Neural progenitor cell (in vitro differentiated cells): ENCODE results near the gene NUDT22. TPM values are rescaled to one million over a fixed set of nuclear protein-coding genes. Genes with fewer than 3 reads are reported as not detected.

Experiments used
- DNase-seq: peaks from one replicate; pipeline ENCODE4 v3.0.0-alpha.2; 2016; ENCODE audit warnings: low spot score
- H2AFZ ChIP-seq: fragments of 200-600 bp; sonication (generic); replicated peaks from 2 replicates; pipeline ENCODE4 v1.6.1; 2016; ENCODE audit warnings: antibody characterized with exemption
- H3F3A ChIP-seq: fragments of 200-600 bp; sonication (generic); 2 replicates; pipeline ENCODE4 v1.6.1; 2016; ENCODE audit warnings: antibody characterized with exemption, low read depth
- H3K27ac ChIP-seq: fragments of 200-600 bp; sonication (generic); 2 replicates; pipeline ENCODE4 v1.5.1; 2016; ENCODE audit warnings: mild to moderate bottlenecking
- H3K27me3 ChIP-seq: fragments of 200-600 bp; sonication (generic); 2 replicates; pipeline ENCODE4 v1.6.1; 2016; ENCODE audit warnings: mild to moderate bottlenecking, moderate library complexity
- H3K36me3 ChIP-seq: fragments of 200-600 bp; sonication (generic); 2 replicates; pipeline ENCODE4 v1.5.1; 2016
- H3K4me1 ChIP-seq: fragments of 200-600 bp; sonication (generic); 2 replicates; pipeline ENCODE4 v1.6.1; 2016; ENCODE audit warnings: mixed run types
- H3K4me2 ChIP-seq: fragments of 200-600 bp; sonication (generic); 2 replicates; pipeline ENCODE4 v1.6.1; 2016
- H3K4me3 ChIP-seq: fragments of 200-600 bp; sonication (generic); 2 replicates; pipeline ENCODE4 v1.5.1; 2016
- H3K79me2 ChIP-seq: fragments of 200-600 bp; sonication (generic); 2 replicates; pipeline ENCODE4 v1.6.1; 2016; ENCODE audit warnings: low read depth
- H3K9ac ChIP-seq: fragments of 200-600 bp; sonication (generic); 2 replicates; pipeline ENCODE4 v1.6.1; 2016
- H3K9me3 ChIP-seq: fragments of 200-600 bp; sonication (generic); 2 replicates; pipeline ENCODE4 v1.5.1; 2016; ENCODE audit warnings: low read depth
- H4K20me1 ChIP-seq: fragments of 200-600 bp; sonication (generic); 2 replicates; pipeline ENCODE4 v1.6.1; 2016; ENCODE audit warnings: low read depth
- H3K27ac Mint-ChIP-seq: 3 replicates; pipeline ENCODE4 v1.8.0; 2021; ENCODE audit warnings: mixed read lengths
- H3K27me3 Mint-ChIP-seq: 2 replicates; pipeline ENCODE4 v1.8.0; 2022; ENCODE audit warnings: low read depth, mild to moderate bottlenecking, inconsistent platforms, moderate library complexity, mixed read lengths; ENCODE audit not compliant: insufficient read depth
- H3K36me3 Mint-ChIP-seq: 3 replicates; pipeline ENCODE4 v1.8.0; 2021; ENCODE audit warnings: mixed read lengths
- H3K4me1 Mint-ChIP-seq: 3 replicates; pipeline ENCODE4 v1.8.0; 2021; ENCODE audit warnings: mixed read lengths
- H3K4me3 Mint-ChIP-seq: 3 replicates; pipeline ENCODE4 v1.8.0; 2021; ENCODE audit warnings: mild to moderate bottlenecking, moderate library complexity, mixed read lengths
- H3K9me3 Mint-ChIP-seq: 3 replicates; pipeline ENCODE4 v1.8.0; 2020; ENCODE audit warnings: mixed read lengths
- EZH2 ChIP-seq: fragments of 200-600 bp; sonication (generic); IDR thresholded peaks from 2 replicates; pipeline ENCODE4 v1.6.1; 2017; ENCODE audit warnings: antibody characterized with exemption, mild to moderate bottlenecking, moderate library complexity
- EZH2phosphoT487 ChIP-seq: fragments of 200-600 bp; sonication (generic); IDR thresholded peaks from 2 replicates; pipeline ENCODE4 v1.6.1; 2017; ENCODE audit warnings: antibody characterized with exemption
- total RNA-seq: library from RNA; depleted of rRNA; stranded (reverse); fragments of >200 nt; gene quantifications from 2 replicates; pipeline ENCODE4 v1.2.3, GENCODE V29; 2015; ENCODE audit warnings: low replicate concordance
- TF ChIP-seq, protein P1 (sequence below): fragments of 200-600 bp; sonication (generic); IDR thresholded peaks from 2 replicates; pipeline ENCODE4 v1.5.1; 2017; ENCODE audit warnings: antibody characterized with exemption, mild to moderate bottlenecking

Gene NUDT22
- total RNA-seq, 1 donor from 2014 or later = 23.5 TPM

DNA sequence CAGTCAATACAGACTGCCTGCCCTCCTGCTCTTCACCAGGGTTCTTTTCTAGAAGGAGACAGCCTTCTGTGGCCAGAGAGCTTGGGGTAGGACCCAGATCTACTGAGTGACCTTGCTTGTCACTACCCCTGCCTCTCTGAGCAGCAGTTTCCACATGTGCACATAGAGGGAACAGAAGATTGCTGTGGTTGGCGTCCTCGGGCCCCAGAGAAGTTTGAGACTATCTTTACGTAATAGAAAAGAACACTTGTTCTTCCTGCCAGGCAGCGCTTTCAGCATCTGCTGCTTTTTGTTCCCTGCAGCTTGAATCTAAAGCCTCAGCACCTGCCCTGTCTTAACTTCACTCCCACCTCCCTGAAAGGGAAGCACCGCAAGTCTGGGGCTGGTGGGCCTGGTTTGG lies 12.9 kb downstream of the NUDT22 start:
- no peak overlapping the region for H3K4me2 ChIP-seq
- peaks cover 34% of the 10 kb centered on the region for H3F3A ChIP-seq
- peak overlapping the region; percentile 53 for H3K4me3 Mint-ChIP-seq
- peaks cover 13% of the 10 kb centered on the region for H4K20me1 ChIP-seq
- no peak overlapping the region for H3K9ac ChIP-seq
- H3K4me1 ChIP-seq = peaks cover 4% of the 10 kb centered on the region
- no peak overlapping the region for H3K4me3 ChIP-seq
- H3K27ac ChIP-seq = no peak overlapping the region
- H3K36me3 Mint-ChIP-seq = peaks cover 2% of the 10 kb centered on the region
- H3K9me3 ChIP-seq = no peaks in the 10 kb centered on the region
- H3K79me2 ChIP-seq = peaks cover 11% of the 10 kb centered on the region
- H3K27me3 Mint-ChIP-seq = peaks cover 14% of the 10 kb centered on the region
- no peak overlapping the region for H2AFZ ChIP-seq
- DNase-seq = no peak
- no peaks in the 10 kb centered on the region for H3K9me3 Mint-ChIP-seq
- no peak overlapping the region for H3K27ac Mint-ChIP-seq
- H3K27me3 ChIP-seq = peaks cover 14% of the 10 kb centered on the region
- H3K4me1 Mint-ChIP-seq = peaks cover 27% of the 10 kb centered on the region
- no peaks in the 10 kb centered on the region for H3K36me3 ChIP-seq
- TF ChIP-seq EZH2phosphoT487 (no peak), EZH2 (no peak)
- TF ChIP-seq, protein P1, sequence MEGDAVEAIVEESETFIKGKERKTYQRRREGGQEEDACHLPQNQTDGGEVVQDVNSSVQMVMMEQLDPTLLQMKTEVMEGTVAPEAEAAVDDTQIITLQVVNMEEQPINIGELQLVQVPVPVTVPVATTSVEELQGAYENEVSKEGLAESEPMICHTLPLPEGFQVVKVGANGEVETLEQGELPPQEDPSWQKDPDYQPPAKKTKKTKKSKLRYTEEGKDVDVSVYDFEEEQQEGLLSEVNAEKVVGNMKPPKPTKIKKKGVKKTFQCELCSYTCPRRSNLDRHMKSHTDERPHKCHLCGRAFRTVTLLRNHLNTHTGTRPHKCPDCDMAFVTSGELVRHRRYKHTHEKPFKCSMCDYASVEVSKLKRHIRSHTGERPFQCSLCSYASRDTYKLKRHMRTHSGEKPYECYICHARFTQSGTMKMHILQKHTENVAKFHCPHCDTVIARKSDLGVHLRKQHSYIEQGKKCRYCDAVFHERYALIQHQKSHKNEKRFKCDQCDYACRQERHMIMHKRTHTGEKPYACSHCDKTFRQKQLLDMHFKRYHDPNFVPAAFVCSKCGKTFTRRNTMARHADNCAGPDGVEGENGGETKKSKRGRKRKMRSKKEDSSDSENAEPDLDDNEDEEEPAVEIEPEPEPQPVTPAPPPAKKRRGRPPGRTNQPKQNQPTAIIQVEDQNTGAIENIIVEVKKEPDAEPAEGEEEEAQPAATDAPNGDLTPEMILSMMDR = no peak

DNA sequence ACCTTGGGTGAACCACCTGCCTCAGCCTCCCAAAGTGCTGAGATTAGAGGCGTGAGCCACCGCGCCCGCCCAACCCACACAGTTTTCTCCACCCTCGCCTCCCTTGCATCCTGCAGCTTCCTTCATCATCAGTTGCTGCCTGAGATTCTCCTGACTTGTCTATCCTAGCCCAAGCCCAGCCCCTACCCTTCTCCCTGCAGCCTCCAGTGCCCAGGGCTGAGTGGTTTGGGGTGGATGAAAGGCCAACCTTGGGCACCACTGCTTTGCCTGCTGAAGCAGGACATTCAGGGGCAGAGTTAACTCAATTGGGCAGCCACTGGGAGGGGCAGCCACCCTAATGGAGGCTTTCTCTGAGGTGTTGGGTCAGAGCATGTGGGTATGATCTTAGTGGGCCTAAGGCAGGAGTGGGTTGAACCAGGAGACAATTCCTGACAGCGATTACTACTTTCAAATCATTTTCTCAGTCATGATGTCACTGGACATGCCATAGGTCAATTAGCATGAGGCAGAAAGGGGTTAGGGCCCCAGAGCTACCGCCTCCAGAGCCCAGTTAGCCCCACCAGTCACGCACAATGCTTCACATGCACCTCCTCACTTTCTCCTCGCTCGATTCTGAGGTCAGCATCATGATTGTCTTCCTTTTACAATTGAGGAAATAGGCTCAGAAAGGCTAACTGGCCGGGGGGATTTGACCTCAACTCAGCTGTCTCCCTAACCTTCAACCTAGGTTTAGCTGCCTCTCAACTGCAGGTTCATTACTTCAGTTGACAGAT lies 13.8 kb downstream of the NUDT22 start:
- peaks cover 4% of the 10 kb centered on the region for H3K4me1 ChIP-seq
- no peak overlapping the region for H3K9ac ChIP-seq
- H2AFZ ChIP-seq = no peak overlapping the region
- no peaks in the 10 kb centered on the region for H3K36me3 ChIP-seq
- H3K27me3 ChIP-seq = peaks cover 10% of the 10 kb centered on the region
- TF ChIP-seq EZH2phosphoT487 = no peak
- TF ChIP-seq EZH2 = no peak
- TF ChIP-seq, protein P1 = no peak
- Mint-ChIP-seq H3K27me3 (peaks cover 14% of the 10 kb centered on the region), H3K4me3 (peak overlapping the region; percentile 89), H3K9me3 (no peaks in the 10 kb centered on the region), H3K36me3 (peaks cover 2% of the 10 kb centered on the region), H3K4me1 (peaks cover 27% of the 10 kb centered on the region), H3K27ac (no peak overlapping the region)
- no peak for DNase-seq
- H3K79me2 ChIP-seq = peaks cover 11% of the 10 kb centered on the region
- H3K9me3 ChIP-seq = no peaks in the 10 kb centered on the region
- H3F3A ChIP-seq = peaks cover 33% of the 10 kb centered on the region
- H3K4me3 ChIP-seq = peak overlapping the region; percentile 84
- peaks cover 13% of the 10 kb centered on the region for H4K20me1 ChIP-seq
- H3K4me2 ChIP-seq = peak overlapping the region; percentile 76
- H3K27ac ChIP-seq = peak overlapping the region; percentile 95

DNA sequence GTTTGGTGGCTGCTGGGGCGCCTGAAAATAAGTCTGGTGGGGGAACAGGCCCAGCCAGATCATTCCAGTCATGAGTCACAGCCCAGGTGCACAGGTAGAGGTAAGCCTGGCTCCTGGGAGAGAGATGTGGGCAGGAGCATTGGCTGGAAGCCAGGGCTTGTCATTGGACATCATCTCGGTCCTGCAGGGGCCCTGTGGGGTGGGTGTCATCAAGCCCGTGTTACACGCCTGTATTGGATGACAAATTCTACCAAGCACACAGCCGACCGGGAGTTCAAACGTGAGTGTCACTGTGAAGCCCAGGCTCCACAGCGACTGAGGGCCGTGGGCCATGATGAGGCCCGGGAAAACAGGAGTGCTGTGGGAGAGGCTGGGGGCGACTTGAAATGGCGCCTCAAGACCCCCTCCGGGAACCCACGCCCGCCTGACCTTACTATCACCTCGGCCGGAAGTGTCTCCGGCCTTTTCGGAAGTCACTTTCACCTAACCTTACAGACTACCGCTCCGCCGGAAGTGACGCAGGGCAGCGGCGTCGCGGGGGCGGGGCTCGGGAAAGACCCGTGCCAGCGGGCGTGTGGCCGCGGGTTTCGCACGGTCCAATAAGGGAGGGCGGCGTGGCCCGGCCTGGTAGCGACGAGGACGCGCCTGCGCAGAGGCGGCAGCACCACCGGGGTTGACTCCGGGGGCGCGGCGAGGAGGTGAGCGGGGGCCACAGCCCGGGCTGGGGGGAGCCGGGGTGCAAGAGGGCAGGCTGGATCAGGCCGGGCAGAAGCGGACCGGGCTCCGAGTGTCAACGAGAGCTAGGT lies 14.6 kb downstream of the NUDT22 start, which contains the start of gene FKBP2:
TSS of gene FKBP2 (plus strand) at position 661 of the 806 bp plus-strand sequence. CDS start 1,293 bp downstream, outside the sequence.
- H3K4me3 ChIP-seq = peak within 1 kb of the TSS; percentile 84
- peaks cover 7% of the 10 kb centered on the region for H3K4me1 ChIP-seq
- Mint-ChIP-seq H3K27me3 (peaks cover 9% of the 10 kb centered on the region), H3K9me3 (no peaks in the 10 kb centered on the region), H3K4me1 (peaks cover 23% of the 10 kb centered on the region), H3K36me3 (peaks cover 2% of the 10 kb centered on the region), H3K27ac (peak within 1 kb of the TSS; percentile 69), H3K4me3 (peak within 1 kb of the TSS; percentile 89)
- H3K36me3 ChIP-seq = no peaks in the 10 kb centered on the region
- TF ChIP-seq, protein P1 = no peak
- TF ChIP-seq EZH2phosphoT487 = no peak
- peaks cover 2% of the 10 kb centered on the region for H3K27me3 ChIP-seq
- H3K4me2 ChIP-seq = peak within 1 kb of the TSS; percentile 81
- no peaks in the 10 kb centered on the region for H3K9me3 ChIP-seq
- peak within 1 kb of the TSS; percentile 2 for H2AFZ ChIP-seq
- H3K9ac ChIP-seq = peak within 1 kb of the TSS; percentile 65
- H3K27ac ChIP-seq = peak within 1 kb of the TSS; percentile 95
- peak; percentile 99 for DNase-seq
- peaks cover 25% of the 10 kb centered on the region for H3F3A ChIP-seq
- H4K20me1 ChIP-seq = peaks cover 21% of the 10 kb centered on the region
- H3K79me2 ChIP-seq = peaks cover 17% of the 10 kb centered on the region
